COLO829 (cell line): ENCODE measurements around the gene ADPRHL1.

Experiments
- DNase-seq: peaks from one replicate; pipeline ENCODE4 v3.0.0; 2012; ENCODE audit warnings: low spot score

The ADPRHL1 gene

GRCh38 chr13:113415032-113415431, 38.3 kb downstream of the ADPRHL1 start:
- no peak for DNase-seq

DNA sequence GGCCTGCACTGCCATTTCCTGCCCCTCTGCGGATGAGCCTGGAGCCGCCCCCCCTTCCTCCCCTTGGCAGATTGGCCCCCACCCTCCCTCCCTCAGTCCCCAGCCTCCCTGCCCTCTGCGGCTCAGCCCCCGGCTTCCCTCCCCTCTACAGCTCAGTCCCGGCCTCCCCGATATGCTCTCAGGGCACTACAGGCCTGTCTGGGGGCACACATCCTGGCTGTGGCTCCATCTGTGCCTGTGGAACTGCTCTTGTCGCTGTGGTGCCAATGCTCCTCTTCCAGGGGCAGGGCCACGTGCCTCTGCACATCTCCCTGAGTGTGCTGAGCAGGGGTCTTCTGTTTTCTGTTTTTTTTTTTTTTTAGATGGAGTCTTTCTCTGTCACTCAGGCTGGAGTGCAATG, 39.0 kb downstream of the ADPRHL1 start:
- DNase-seq, result no peak

DNA sequence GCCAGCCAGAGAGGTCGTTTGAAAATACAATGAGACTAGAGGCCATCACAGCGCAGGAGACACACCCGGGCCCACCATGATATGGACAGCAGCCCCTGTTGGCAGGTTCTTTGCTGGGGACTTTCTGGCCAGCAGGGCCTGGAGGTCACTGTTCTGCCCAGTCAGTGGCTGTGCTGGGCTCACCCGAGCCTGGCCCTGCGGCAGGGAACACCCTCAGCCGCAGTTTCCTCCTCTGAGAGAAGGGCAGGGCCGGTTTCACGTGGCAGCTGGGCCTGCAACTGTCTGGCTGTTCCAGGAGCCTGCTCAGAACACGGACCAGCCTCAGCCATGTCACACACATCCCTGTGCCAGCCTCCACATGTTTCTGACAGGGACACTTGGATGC, 39.4 kb downstream of the ADPRHL1 start:
- no peak for DNase-seq

GRCh38 chr13:113413178-113413897, 40.0 kb downstream of the ADPRHL1 start:
- no peak for DNase-seq

DNA sequence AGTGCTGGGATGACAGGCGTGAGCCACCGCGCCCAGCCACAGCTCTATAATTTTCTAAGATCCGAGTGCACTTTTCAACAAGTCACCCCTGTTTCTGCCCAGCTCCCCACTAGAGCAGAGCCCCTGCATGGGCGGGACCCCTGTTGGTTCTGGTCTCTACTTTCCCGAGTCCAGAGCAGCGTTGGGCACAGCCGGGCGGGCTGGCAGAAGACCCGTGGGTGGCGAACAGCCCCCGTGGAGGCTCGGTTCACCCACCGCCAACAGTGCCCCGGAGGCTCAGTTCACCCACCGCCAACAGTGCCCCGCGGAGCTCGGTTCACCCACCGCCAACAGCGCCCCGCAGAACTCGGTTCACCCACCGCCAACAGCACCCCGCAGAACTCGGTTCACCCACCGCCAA, 40.8 kb downstream of the ADPRHL1 start:
- DNase-seq, result no peak

- no peak for DNase-seq
Observed at GRCh38 chr13:113411216-113412023, 41.9 kb downstream of the ADPRHL1 start.

DNA sequence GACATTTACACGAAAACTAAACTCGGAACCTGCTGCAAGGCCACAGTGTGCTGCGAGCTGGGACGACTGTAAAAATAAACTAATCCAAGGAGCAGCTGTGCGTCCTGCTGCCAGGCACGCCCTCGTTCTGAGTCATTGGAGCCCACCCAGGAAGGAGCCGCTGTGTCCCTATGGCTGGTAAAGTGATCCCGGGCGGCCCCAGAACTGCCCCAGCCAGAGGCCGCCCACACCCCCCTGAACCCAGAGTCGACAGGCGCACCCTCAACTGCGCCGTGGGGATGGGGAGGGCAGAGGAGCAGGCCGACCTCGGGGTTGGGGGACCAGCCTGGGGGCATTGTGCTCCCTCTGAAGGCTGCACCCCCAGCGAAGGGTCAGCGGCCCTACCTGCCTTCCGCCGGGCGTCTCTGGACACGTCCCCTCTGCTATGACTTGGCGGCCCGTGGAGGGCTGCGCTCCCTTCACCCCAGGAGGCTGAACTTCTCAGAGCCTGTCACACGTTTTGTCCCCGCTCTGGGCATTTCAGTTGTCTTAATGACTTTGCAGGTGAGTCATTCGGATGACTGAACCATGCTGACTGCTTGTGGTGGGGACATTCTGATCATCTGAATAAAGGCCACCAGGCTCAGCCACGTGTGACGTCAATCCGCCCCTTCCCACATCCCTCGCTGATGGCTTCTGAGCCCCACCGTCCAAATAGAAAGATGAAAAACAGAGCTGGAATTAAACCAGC, 42.7 kb downstream of the ADPRHL1 start:
- no peak for DNase-seq

- no peak for DNase-seq
Observed at GRCh38 chr13:113408562-113408961, 44.7 kb downstream of the ADPRHL1 start.

DNA sequence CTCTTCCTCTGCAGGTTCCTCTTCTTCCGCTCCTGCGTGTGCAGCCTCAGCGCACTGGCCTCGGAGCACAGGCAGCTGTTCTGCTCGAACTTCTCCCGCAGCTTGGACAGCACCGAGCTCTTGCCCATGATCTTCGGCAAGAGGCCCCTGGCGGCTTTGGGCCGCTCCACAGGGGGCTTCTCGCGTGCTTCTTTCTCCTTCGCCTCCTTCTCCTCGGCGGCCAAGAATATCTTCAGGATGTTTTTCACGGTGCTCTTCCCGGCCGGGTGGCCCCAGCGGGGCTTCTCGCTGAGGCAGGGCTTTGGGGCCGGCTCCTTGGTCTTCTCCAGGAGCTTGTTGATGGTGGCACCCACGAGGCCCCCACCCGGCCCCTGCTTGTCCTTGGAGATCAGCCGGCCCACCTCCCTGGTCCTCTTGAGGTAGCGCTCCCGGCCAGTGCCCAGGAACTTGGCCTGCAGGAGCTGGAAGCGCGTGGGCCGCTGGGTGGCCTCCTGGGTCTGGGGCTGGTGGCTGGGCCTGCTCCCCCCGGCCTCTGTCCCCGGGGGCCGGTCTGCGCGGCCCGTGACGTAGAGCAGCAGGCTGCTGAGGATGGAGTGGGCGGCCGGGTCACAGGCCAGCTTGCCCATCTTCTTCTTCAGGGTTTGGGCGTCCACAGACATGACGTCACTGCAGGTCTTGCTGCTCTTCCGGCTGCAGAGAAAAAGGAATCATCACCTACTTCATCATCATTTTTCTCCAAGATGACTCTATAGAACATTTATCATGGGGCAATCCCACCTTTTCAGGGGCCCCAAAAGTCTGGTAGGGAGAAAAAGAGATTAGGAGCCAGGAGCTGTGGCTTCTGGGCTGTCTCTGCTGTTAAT, 45.5 kb downstream of the ADPRHL1 start:
- DNase-seq, result no peak

DNA sequence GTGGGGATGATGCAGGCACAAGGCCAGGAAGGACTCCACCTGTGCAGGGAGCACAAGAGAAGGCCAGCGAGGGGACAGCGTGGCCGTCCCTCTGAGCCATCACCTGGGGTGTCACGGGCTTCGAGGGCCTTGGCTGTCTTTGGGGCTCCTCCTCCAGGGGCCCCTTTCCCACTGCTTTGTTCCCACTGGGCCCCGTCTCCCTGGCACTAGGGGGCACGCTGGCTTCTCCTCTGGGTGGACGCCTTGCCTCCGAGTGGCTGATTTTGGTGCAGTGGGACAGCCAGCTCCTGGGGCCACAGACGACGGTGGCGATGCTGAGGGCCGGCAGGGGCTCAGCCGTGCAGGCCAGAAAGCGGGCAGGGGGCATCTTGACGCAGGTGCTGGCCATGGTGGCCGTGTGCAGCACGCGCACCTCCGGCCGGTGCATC, 46.2 kb downstream of the ADPRHL1 start:
- DNase-seq, result no peak

DNA sequence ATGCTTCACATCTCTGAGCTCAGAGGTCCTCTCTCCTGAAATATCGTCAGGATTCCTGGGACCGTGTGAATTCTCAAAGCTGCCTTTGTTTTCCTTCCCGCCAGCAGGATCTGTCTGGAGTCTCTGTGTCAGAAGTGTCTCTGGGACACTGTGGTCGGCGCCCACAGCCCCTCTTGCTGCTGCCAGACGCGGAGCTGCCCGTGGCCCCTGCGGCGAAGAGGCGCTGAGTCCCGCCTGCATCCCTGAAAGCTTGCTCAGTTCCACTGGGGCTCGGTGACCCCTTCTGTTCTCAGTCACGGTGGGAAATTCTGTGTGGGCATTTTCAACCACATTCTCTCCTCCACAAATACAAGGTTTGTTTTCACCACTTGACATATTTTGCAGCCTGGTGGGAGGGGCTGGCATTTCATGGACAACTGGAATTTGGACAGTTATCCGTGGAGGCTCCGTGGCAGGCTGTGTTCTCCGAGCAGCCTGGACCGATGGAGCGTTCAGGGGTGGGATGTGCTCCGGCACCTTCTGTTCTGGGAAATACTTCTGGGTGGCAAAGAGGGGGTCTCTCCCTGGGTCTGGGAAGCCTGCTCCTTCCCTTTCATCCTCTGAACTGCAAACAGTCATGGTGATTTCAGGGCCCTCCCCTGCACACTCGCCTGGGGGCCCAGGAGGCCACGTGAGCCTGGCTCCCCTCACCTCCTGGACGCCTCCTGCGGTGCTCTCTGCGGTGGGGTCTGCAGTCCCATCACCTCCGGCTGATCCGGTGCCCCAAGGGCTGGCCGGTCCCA, 46.8 kb downstream of the ADPRHL1 start:
- DNase-seq, result no peak

- DNase-seq, result no peak
Observed at GRCh38 chr13:113405481-113406300, 47.6 kb downstream of the ADPRHL1 start.

- no peak for DNase-seq
Observed at GRCh38 chr13:113404723-113405471, 48.4 kb downstream of the ADPRHL1 start.

- no peak for DNase-seq
Observed at GRCh38 chr13:113404366-113404722, 48.9 kb downstream of the ADPRHL1 start.

GRCh38 chr13:113403255-113404104, 49.8 kb downstream of the ADPRHL1 start:
- DNase-seq, result no peak

DNA sequence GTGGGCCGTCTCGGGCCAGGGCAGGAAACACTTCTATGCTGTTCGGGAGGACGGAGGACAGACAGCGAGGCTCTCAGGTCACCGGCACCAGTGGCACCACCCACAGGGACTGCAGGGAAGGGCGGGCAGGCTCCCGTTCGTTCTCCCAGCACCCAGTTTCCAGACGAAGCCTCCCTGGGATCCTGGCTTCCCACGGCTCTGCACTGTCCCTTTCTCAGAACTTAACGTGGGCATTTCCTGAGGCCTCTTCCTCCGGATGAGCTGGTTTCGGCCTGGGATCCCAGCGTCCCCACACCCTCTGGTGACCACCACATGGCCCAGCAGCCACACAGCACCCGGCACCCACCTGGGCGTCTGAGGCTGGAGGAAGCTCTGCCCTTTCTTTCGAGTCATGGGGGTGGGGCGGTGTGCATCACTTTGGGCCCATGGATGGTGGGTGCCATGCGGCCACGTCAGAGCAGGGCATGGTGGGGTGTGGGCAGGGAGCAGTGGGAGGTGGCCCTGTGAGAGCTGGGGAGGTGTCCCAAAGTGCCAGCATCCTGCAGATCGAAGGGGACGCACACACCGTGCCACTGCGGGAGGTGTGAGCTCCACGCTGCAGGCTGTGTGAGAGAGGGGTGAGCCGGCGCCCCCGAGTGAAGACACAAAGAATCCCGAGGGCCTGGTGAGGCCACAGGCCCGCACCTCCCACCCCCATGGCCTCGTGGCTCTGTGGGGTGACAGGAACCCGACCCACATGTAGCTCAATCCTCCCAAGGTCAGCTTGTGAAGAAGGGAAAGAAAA, 50.6 kb downstream of the ADPRHL1 start:
- DNase-seq, result no peak
